Forelimb muscle (tissue), 1 donor: ENCODE data around the gene SPAG16. TPM values are rescaled to one million over a fixed set of nuclear protein-coding genes. Genes with fewer than 3 reads are reported as not detected.
A peak's percentile ranks its signal among the peaks of the same experiment; 100 is the strongest.

ENCODE experiments used
- DNase-seq: peaks from one replicate; pipeline ENCODE4 v3.0.0-alpha.2; 2013; ENCODE audit warnings: low read depth
- polyA plus RNA-seq: library from polyadenylated mRNA; unstranded; fragments of 120-200 nt; gene quantifications from one replicate; pipeline ENCODE4 v1.2.1, GENCODE V29; 2013; ENCODE audit not compliant: insufficient read length

The SPAG16 gene
- polyA plus RNA-seq, result 15.8 TPM

DNA sequence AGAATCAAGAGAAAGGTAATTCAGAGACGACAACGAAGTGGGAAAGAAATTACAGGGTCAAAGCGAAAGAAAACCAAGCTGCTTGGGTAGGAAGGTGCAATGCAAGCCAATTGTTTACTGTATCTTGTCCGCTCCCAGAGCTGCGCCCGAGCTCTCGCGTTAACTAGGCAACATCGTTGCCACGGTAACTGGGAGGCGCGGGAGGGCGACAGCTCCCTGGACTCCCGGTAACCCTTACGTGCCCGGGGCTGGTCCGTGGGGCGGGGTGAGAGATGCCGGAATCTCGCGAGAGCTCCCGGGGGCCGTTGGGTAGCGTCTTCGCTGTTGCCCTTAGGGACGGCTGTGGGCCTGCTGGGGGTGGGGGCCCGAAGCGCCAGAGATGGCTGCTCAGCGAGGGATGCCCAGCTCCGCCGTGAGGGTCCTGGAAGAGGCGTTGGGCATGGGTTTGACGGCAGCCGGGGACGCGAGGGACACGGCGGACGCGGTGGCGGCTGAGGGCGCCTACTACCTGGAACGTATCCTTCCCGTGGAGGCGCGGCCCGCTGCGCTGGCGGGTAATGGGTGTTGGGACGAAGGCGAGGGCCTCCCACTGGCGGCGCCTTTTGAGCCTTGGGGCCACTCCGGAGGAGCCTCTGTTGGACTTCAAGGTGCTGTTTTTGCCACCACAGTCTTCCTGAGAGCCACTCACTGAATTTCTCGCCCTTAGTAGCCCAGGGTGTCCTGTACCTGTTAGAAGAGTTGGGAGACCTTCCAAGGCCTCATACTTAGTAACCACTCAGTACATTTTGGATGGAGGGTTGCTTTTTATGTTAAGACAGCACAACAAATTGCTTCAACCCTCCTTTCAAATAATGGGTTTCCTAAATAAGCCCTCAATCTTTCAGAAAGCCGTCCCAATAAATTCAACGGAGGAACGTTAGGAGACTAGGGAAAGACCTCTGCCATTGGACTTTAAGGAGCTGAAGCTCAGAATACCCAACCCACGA, at the start of gene SPAG16:
SPAG16 (plus strand) TSS at position 360 of the 986 bp plus-strand sequence.
- DNase-seq, result peak; percentile 85

DNA sequence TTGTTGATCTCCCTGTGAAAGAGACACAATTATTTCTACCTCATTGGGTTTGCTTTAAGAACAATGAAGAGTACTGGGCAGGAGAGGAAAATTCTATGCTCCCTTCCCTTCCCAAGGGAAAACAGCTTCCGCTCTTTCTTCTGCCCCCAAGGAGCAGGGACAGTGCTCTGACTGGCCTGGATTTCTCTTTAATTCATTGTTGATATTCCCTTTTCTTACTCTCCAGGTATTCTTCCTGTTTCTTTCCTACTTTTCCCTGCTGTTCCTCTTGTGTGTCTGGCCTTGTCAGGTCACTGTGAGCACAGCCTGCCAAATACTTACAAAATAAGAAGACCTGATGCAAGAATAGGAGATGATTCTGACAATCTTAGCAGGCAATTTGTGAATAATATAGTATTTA, 49.6 kb upstream of the SPAG16 start:
- no peak for DNase-seq

DNA sequence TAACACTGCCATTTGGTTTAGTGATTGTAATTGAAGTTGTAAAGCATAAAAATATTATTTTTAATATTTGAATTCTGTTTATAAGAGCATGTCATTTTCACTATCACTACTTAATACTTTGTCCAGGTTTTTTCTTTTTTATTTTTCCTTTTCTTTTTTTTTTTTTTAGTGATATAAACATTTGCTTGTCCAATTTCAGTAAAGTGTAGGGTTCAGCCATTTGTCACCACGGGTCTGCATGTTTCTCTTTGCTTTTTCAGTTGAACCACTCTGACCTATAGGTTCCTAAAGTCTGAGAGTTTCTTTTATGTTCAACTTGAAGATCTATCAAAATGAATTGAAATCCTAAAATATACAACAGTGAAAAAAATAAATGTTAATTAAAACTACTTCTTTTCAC, 48.5 kb upstream of the SPAG16 start:
- DNase-seq, result no peak

DNA sequence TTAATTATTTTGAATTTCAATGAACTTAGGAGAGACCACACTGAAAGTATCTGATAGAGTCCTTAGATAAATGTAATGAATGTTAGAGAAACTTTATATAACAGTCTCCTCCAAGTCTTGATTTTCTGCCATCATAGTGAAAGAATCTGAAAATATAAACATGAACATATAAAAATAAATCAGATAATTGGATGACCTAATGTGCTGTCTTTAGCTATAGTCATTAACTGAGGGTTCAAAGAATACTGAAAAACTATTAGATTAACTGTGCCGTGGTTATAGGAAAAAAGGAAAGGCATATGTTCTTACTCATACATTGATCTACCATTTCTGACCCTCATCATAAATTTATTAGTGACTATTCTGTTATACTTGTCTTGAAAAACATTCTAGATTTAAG, 47.0 kb upstream of the SPAG16 start:
- no peak for DNase-seq

DNA sequence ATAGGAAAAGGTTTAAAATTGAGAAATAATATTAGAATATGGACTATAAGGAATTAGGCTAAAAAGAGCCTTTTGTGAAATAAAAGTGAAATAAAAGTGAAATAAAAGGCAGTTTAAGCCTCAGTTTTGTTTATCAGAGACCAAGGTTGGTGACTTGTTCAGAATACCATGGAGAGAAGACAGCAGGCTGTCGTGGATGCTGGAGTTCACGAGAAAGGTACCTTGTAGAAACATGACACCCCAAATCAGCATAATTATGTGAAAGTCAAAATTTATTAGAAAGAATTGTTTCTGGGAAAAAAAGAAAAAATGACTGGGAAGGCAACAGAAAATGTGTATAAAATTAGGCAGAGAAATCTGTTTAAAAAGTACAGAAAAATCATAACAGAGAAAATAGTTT, 46.5 kb upstream of the SPAG16 start:
- DNase-seq, result no peak

DNA sequence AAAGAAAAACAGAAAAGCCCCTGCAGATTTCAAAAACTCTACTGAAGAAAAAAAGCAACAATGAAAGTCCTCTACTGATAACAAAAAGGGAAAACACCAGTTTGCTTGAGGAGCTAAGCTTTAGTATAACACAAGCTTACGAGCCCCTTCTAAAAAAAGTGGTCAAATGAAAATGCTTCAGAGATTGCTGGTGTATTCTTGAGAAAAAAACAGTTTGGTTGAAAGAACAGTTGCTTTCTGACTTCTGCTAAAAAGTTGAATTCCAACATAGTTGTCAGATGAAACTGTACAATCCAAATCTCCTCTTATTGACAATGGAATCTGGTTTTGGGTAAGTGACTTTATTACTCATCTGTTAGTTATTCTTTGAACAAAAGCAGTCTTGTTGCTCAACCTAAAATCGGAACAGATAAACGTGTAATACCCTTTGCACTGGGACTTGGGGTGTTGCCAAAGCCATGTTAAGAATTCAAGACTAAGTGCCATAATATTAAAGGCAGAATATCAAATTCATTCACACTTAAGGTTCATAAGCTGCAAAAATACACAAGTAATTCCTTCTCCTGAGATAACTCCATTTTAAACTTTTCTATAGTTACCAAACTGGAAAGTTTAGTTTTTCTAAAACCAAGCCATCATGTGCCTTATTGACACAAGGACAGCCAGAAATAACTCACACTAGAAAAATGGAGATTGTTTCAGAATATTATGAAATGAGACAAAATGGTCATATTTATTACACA, 45.3 kb upstream of the SPAG16 start:
- no peak for DNase-seq

DNA sequence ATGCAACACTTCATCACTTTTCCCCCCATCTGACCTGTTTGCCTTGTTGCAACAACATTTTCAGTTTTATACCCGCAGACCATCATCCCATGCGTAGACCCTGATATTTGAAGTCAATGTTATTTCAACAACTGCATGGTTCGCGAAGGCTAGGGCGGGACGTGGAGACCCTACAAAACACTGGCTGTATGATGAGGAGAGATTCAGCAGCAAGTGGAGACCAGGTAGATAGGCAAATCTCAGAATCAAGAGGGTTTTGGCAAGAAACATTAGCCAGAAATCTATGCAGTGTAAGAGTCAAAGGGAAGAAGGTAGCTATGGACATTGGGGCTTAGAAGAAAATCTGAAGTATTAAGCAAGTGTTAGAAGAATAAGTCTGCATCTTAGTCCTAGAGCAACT, 42.4 kb upstream of the SPAG16 start:
- no peak for DNase-seq

DNA sequence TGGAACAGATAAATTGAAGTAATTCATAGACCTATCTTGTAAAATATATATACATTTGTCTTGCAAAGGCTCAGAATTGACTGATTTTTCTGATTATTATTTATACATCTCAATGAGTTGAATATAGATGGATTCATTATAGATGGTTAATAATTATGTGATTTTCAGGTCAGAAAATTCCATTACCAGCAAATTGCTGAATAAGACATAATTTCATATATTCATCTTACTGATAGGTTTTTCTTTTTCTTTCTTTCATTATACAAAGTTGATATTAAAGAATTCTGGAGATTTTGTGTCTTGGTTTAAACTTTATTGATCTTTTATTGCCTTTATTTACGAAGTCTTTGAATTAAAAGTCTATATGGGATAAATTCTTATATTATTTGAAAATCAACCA, 41.6 kb upstream of the SPAG16 start:
- no peak for DNase-seq

DNA sequence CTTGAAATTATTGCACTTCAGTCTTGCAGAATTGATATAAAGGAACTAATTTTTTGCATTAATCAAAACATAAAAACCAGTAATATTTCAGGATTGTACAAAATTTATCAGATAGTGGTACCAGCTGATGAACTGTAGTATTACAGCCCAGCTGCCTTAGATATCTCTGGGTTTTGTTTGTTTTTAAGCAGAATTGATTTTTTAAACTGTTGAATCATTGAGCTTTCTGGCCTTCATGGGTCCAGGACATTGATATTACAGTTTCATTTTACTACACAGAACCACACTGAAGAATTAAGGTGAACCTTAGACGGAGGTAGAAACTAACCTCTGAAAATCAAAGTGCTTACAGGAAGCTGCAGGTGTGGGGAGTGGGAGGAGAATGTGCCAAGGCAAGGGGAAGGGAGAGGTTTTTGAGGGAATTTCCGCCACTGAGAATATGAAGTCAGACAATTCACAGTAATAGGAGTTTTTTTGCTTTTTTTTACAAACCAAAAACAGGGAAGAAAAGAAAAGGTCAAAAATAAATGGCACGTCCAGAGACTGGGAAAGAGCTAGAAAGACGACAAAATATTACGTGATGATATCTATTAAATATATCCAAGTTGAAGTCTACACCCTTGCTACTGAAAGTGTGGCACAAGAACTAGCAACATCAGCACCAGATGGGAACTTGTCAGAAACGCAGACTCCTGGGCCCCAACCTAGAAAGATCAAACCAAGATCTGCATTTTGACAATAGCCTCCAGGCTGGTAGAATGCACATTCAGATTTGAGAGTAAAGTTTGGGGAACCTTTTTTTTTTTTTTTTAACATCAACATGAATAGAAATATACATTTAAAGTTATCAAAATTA, 40.8 kb upstream of the SPAG16 start:
- DNase-seq, result no peak

DNA sequence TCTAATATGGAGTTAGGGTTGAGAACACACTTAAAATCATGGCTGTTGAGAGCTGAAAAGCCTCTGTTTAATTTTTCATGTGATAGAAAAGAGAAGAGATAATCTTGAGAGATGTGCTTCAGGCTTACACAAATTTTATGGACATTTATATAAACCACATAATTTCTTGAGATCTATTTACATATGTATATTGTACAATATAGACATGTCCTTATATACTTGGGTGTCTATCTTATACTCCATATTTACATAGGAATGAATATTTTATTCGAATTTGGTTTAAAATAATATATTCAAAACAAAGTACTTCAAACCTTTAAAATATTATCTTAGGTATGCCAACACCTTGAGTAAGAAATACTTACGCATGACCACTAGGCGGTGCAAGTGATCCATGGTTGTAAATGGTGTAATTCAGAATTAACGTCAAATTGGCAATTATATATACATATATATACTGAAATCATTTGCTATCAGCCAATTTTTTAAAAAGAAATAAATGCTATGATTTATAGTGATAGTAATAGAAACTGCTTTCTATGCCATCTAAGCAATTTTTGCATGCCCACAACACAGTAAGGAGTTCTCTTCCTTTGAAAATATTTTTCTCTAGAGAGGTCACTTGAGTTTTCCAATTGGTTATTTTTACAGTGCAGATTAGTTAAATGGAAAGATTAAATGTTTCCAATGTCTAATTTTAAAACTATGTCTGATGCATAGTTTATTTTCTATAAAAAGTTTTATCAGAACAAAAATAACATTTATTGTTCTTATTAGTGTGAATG, 37.6 kb upstream of the SPAG16 start:
- no peak for DNase-seq

DNA sequence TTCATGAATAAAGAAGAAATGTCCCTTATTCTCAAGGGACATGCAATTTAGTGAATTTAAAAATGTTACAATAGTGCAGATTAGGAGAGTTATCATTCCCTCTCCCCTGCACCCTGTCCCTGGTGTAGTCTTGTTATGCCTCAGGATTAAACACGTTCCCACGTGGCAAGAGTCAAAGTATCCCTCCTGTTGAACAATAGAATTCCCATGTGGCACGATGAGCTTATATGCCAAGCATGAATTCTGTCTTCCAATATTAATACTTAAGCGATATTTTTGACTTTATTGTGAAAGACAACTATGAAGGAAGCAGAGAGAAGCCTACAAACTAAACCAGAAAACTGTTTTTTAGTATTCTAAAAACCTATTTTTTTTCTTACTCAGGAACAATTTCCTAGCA, 36.7 kb upstream of the SPAG16 start:
- DNase-seq, result no peak

DNA sequence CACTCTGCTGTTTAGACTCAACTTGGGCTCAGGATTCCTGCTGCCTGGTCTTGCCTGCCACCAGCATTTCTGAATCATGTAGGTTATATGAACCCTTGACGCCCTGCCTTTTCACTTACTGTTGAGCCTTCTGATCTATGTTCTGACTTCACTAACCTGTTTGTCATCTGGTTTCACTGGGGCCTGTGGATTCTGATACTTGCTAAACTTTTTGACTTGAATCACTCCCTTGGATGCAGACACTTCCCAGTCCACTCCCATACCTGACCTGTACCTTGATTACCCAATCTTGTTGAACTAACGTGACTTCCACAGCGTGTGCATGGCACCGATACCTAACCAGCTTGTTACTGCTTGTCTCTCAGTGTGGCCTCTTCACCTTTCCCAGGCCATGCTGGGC, 35.6 kb upstream of the SPAG16 start:
- no peak for DNase-seq

DNA sequence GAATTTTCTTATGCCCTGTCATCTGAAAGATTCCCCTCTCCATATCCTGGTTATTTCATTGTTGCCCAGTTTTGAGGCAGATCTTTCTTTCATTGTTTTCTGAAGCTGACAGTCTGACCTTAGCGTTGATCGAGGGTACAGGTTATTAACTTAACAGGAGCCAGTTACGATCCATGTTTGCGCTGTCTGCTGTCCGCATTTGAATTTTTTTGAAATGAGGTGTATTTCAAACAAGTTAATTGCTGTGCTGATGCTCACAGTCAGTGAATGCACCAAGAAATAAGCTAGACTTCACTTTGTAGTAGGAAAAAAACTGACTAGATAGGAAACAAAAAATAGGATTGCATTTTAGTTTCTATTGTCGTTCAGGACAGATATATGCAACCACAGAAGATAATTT, 34.8 kb upstream of the SPAG16 start:
- no peak for DNase-seq

DNA sequence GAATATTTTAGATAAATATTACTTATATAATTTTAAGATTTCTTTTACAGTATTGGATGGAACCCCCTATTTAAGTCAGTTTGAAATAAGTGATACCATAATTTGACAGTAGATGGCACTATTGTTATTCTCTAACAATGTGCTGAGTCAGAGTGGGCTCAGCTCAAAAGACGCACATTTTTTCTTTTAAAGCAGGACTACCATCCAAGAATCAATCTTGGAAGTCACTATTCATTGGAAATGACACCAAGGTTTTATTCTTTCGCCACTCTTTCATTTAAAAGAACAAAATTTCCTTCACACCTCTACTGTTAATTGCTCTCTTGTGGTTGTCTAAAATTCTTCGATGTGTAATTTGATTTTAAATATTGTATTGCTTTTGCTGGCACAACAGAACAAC, 32.6 kb upstream of the SPAG16 start:
- DNase-seq, result peak; percentile 58

DNA sequence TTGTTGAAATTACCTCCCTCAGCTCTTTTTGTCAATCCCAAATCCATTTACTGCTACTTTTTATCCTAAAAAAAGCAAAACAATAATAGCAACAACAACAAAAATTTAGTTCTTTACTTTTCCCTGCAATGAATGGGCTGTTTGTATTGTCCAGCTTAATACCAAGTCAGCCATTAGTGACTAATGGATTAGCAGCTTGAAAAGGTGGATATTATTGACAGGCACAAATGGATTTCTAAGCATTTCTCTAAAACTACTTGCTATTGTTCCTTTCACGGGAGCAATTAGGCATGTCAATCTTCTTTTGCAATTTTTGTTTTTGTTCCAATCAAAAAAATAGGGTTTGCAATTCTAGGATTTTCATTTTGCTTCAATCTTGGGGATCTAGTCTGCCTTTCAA, 32.1 kb upstream of the SPAG16 start:
- no peak for DNase-seq

DNA sequence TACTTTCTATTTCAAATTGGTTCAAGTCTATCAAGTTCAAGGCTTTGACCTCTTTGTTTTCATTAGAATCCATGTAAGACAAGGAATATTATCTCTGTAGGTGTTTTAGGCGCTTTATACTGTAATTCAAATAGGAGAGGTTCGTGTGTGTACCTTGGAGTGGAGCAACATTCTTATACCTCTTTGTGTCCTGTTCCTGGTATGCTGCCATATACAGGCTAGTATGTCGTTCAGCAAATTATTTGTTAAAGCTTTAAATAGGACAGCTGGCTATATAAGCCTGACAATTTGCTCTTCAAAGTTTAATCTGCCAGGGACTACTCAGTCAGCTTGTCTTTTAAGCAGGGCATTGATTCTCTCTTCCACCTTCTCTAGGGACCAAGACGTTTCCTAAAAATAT, 31.1 kb upstream of the SPAG16 start:
- no peak for DNase-seq

DNA sequence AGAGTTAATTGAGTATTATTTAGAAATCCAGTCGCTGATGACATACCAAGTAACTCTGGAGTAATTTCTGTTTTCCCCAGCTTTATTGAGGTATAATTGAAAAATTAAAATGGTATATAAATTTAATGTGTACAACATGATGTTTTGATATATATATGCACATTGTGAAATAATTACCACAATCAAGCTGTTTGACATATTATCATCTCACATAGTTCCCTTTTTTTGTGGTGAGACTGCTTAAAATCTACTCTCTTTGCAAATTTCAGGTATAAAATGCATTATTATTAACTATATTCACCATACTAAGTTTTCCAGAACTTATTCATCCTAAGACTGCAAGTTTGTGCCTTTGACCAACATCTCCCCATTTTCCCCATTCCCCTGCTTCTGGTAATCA, 25.0 kb upstream of the SPAG16 start:
- no peak for DNase-seq

DNA sequence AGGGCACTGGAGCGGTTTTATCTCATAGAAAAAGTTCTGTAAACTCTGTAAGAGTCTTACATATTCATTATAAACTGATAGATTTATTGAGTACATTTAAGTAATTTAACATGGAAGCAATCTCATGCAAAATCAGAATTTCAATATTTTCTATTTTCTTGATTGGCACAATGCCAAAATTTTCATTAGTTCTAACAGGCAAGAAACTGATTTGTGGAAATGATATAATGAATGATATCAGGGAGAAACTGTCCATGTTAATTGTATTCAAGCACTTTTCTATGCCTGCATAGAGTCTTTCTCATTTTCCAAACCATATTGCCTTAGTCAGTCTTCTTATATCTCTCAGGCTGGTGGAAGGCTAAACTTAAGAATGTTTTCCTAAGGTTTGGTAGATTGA, 23.0 kb upstream of the SPAG16 start:
- no peak for DNase-seq

DNA sequence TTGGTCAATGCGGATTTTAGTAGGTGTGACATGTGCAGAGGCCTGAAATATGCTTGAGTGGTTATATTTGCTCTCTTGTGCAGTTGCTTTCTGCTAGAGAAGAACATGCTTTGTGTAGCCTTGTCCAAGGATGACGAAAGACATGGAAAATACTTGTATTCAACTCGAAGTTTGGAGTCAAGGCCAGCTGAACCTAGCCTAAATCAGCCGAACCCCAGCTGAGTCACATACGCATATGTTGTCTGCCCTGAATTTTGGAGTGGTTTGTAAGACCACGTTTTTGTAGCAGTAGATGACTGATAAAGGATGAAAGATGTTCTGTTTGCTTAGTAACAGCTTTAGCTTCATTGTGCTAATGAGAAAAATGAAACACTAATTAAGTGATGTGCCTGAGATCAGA, 22.5 kb upstream of the SPAG16 start:
- DNase-seq, result no peak

DNA sequence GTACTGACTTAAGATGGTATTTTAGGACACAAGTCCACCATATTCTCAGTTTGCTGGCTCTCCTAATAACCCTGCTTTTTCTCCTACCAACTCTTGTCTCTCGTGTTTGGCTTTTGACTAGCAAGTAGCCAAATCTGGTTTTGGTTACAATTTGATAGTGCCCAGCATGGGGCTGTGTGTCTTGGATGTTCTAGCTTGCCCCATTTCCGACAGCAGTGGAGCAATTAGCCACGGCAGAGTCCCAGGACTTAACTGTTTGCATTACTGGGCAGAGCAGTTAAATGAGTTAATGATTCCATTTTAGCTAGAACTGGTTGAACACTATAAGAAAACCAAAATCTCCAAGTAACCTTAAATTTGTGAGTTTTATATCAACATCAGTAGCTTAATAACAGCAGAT, 18.6 kb upstream of the SPAG16 start:
- no peak for DNase-seq

DNA sequence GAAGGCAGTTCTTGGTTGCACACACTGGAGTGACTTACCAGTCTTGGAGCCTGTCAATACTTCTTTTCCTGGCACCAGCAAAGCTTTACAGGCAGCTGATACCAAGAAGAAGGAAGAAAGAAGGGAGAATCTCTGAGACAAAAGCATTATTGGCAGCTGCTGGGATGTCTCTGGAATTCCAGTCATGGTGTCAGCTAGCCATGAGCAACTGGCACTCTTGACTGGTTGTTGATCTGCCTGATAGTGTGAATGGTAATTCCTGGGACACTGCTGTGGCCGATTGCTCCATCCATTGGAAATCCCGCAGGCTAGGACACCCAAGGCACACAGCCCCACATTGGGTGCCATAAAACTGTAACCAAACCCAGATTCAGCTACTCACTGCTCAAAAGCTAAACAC, 17.8 kb upstream of the SPAG16 start:
- DNase-seq, result no peak
